HG02870 (cell line): ENCODE measurements around the gene SERPIND1.
"Not testable (repeated sequence)": the region's sequence is repeated elsewhere in the genome, so short reads cannot be mapped to it uniquely, and the experiment has no call there.

Experiments
- ATAC-seq: cut with Tn5 transposase; IDR thresholded peaks from one replicate; pipeline ENCODE4 v1.9.1; 2021; ENCODE audit warnings: mild to moderate bottlenecking, moderate library complexity; ENCODE audit not compliant: unreplicated experiment

SERPIND1 gene, protein sequence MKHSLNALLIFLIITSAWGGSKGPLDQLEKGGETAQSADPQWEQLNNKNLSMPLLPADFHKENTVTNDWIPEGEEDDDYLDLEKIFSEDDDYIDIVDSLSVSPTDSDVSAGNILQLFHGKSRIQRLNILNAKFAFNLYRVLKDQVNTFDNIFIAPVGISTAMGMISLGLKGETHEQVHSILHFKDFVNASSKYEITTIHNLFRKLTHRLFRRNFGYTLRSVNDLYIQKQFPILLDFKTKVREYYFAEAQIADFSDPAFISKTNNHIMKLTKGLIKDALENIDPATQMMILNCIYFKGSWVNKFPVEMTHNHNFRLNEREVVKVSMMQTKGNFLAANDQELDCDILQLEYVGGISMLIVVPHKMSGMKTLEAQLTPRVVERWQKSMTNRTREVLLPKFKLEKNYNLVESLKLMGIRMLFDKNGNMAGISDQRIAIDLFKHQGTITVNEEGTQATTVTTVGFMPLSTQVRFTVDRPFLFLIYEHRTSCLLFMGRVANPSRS

DNA sequence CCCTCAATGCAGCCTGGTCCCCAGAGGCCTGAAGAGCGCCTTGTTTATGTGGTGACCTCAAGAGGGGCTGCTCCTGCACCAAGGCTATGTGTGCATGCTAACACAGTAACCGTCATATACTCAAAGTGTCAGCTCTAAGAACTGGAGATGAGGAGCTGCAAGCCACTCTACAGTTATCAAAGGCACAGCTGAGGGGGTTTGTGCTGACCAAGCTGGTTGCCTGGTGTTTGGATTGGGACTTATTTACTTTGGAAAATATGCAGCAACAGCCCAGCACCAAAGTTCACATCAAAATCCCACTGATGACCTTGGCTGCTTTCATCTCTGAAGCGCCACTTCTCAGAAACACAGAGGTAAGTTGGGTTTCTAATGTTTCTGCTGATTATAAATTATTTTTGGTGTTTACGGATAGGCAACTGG, at the start of gene SERPIND1:
TSS of gene SERPIND1 (plus strand) at position 321 of the 420 bp plus-strand sequence. CDS start 5,200 bp downstream, outside the sequence.
- no peak for ATAC-seq

DNA sequence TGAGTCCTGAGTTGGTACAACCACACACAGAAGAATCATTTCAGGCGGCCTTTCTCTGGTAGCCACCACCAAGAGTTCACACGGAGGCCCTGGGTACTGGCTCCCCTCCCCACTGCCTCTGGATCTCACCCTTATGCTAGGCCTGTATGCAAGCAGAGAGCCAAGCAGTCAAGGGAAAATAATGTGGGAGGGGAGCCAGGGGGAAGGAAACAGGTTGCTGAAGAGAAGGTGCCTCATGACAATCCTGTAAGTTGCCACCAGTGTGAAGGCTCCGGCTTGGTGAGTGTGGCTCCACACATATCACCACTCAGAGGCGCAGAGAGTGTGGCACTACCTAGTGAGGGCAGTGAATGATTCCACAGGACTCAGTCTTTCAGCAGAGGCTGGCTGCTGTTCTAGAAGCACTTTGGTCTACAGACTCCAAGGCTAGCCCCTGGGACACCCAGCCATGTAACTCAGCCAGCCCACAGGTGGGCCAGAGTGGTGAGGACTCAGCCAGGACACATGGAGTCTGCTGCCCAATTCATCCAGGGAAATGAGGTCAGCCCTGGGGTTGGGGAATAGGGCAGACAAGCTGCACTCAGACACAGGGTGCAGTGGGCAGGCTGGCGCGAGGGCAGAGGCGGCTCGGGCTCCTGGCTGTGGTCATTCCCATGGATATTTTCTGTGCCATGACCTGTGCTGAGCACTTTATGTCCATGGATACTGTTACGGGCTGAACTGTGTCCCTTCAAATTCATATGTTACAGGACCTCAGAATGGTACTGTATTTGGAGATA, 49.0 kb upstream of the SERPIND1 start:
- no peak for ATAC-seq

DNA sequence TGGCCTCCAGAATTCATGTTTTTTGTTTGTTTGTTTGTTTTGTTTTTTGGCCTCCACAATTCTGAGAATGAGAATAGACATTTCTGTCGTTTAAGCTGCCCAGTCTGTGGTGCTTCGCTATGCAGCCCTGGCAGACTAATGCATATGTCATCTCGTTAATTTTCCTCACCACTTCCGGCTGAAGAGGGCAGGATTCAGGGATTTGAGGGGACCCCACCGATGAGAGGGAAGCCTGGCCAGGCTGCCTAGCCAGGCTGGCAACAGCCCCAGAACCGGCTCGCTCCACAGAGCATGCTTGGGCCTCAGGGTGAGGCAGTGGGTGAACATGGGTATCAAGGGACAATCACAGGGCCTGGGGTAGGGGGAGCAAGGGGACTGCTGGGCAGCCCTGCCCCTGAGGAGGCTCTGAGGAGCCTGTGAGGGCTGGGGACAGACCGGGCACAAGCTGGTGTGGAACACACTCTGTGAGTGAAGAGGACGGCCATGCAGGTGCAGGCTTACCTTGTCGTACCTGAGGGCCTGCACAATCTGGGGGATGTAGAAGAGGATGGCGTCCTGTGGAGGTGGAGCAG, 47.8 kb upstream of the SERPIND1 start:
- no peak for ATAC-seq

DNA sequence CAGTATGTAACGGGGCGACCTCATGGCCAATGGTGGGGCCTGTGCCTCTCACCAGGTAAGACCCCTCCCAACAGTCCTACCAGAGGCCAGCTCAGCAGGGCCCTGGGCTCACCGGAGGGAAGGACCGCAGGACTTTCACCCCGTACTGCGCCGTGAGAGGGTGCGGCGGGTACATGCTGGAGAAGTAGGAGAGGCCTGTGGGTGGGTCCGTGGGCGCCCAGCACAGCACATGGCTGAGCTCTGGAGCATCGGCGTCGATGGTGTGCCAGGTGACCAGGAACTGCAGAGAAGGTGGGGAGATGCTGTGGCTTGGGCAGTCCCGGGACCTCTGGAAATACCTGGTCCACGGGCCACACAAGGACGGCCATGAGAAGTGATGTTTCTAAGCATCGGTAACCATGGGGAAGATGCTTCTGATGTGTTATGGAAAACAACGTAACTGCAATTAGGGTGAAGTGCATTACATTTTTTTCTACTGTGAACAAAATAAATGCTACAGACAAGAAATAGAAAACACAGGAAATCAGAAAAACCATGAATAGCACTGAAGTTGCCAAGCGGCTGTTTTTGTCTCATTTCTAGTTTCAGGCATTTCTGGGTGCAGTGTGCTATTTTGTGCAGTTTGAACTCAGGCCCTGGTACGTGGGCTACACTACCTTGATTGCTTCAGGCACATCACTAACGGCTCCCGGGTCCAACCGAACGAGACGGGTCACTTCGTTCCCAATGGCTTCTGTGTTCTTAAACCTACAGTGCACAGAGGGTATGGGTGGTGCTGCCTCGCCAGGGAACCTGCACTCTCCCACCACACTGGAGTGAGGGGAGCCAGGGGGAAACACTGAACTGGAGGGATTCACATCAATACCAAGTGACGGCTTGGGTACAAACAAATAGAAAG, 46.5 kb upstream of the SERPIND1 start:
- no peak for ATAC-seq

DNA sequence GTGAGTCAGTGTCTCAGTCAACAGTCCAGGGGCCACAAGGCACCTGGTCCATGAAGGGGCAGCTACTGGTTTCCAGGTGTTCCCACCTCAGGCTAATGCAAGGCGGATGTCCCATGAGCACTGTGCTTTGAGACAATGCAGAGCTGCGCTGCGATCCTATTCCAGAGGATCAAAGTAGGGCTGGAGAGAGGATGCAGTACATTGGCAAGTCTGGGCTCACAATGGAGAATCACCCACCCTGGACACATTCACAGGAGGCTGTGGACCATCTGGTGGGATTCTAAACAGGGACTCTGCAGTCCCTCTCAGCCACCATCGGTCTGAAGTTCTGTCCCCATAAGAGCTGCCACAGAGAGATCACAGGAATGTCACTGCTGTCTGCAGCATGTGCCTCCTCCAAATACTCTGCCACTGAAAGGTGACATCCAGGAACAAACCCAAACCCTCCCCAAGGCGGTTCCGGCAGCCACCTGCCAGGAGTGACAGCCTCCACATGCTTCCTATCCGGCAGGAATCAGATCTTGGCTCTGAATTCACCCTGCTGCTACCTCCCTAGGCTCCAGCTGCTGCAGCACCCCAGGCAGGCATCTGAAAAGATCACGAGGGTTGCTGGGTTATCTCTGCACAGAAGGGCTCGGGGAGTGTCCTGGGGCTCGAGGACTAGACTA, 45.3 kb upstream of the SERPIND1 start:
- no peak for ATAC-seq

DNA sequence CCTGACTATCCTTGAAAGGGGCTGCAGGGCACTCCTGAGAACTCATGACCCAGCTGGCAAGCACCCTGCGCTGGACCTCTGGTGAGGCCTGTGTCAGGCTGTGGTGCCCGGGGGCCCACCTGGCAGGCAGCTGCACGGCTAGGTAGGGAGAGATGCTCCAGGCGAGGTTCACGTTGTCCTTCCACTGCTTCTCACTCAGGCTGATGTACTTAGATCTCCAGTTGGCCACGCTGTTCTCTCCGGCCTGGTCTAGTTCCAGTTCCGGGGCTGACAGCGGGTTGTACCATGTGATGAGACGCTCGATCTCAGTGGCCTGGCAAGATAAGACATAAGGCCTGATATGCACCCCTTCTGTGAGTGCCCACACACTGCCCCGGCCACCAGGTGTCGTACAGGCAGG, 44.7 kb upstream of the SERPIND1 start:
- no peak for ATAC-seq

DNA sequence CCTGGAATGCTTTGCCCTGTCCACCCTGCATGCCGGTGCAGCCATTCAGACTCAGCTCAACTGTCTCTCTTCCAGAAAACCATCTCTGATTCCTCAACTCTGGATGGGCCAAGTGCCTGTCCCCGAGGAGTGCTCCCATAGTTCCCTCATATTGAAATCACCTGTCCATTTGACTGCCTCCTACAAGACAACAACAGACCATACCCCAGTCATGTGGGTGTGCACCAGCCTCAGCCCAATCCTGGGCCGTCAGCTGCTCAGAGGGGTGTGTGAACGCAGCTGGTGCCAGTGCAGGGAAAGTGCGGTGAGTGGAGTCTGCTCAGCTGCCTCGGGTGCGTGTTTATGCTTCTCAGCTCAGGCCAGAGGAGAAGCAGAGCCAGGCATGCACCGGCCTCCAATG, 41.5 kb upstream of the SERPIND1 start:
- not testable (repeated sequence) for ATAC-seq

DNA sequence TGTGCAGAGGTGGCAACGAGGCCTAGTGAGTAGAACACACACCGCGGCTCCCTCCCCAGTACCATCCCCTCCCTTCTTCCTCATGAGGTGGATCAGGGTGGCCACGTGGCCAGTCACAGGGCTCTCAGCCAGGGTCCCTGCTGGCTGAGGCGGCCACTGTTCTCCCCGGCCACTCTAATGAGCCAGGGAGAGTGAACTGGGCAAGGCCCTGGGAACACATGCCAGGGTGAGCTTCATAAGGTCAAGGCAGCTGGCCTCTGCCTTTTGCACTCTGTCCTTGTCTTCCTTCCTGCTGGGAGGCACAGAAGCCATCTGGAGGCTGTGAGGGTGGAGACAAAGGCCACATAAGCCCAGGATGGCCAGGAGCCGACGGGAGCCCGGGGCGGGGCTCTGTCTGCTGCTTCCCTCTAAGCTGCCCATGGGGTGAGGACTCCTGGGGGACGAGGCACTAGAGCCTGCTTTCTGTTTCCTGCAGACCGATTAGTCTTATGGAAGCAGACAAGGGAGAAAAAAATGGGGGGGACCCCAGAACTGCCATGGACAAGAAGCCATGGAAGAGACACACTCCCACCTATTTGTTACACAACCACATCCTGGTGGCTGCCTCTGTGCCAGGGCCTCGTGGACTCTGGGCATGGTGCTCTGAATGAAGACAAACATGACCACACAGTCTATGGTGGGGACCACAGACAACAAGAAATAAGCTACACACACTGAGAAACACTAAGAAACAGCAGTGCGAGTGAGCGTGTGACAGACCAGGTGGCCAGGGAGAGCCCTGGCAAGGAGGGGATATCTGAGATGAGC, 38.4 kb upstream of the SERPIND1 start:
- ATAC-seq = not testable (repeated sequence)

DNA sequence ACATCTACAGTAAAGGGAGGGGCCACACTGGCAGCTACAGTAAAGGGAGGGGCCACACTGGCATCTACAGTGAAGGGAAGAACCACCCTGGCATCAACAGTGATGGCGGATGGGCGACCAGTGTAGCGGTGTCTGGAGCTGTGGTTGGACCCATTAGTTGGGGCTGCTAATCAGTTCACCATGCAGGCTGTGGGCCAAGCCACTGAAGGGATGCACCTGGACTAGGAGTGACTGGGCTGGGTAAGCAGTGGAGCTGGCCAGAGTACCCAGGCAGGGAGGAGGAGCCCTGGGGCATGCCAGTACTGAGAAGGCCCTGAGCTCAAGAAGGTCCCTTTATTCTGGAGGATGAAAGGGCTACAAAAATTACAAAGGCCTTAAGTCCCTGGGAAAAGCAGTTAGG, 37.0 kb upstream of the SERPIND1 start:
- ATAC-seq = not testable (repeated sequence)

DNA sequence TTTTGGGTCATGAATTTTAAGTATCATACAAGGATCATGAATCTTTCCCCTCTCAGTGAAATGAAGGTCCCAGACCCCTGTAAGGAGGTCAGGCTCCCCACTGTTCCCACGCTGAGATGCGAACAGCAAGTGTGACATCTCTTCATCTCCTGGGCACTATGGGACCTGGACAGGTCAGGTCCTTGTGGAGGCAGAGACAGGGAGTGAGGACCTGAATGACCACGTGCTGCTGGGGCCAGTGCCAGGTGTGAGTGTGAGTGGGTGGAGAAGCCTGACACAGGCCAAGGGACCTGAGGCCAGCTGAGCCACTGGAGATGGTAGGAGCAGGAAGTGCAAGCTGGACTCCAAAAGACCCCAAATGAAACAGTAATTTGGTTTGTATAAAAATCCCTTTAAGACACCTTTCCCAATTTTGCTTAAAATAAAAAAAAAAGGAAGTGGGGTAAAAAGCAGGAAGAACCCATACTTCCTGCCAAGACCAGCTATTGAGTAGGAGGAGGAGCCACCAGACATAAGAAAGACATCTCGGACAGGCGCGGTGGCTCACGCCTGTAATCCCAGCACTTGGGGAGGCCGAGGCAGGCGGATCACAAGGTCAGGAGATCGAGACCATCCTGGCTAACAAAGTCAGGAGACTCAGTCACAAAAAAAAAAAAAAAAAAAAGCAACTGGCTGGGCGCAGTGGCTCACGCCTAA, 35.4 kb upstream of the SERPIND1 start:
- no peak for ATAC-seq

DNA sequence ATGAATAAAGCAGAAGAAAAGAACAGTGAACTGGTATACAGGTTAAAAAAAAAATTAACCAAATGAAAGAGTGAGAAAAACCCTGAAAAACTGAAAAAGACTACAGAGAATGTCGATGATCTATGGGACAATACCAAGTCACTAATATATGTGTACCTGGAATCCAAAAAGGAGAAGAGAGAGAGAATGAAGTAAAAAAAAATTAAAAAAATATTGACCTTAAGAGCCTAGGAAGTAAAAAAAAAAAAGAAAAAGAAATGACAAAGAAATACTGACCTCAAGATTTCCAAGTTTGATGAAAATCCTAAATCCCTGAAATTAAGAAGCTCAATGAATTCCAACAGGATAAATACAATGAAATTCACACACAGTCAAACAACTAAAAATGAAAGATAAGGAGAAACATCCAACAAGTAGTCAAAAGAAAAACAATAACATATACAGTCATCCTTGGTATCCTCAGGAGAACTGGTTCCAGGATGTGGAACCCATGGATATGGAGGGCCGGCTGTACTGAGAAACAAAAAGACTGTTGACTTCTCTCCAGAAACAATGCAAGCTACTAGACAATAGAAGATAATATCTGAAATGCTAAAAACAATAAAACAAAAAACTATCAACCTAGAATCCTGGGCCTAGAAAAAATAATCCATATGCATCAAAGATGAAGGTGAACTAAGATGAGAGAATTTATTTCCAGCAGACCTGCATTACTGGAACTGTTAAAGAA, 33.5 kb upstream of the SERPIND1 start:
- no peak for ATAC-seq

DNA sequence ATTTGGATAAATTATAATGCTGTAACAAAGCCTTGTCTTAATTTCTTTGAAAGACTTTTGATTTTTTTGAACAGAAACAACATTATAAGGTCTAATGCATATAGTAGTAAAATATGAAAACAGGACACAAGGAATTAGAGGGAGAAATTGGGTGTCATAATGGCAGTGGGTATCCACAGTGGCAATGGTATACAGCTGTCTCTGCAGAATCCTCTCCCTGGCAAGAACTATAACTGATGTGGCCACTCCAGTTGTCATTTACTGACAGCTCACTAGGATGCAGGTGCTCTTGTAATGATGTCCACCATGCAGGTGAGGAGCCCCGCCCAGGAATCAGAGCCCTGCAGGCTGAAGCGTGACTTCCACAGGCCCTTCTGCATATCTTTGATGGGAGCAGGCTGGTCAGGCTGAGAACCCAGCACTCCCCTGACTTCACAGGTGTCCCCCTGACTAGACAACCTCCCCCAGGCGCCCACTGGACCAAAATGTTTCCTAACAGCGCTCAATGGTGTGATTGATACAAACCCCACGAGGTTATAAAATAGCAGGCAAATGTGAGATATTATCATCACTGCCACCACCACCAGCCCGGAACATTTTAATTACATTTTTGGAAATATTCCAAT, 32.8 kb upstream of the SERPIND1 start:
- no peak for ATAC-seq

DNA sequence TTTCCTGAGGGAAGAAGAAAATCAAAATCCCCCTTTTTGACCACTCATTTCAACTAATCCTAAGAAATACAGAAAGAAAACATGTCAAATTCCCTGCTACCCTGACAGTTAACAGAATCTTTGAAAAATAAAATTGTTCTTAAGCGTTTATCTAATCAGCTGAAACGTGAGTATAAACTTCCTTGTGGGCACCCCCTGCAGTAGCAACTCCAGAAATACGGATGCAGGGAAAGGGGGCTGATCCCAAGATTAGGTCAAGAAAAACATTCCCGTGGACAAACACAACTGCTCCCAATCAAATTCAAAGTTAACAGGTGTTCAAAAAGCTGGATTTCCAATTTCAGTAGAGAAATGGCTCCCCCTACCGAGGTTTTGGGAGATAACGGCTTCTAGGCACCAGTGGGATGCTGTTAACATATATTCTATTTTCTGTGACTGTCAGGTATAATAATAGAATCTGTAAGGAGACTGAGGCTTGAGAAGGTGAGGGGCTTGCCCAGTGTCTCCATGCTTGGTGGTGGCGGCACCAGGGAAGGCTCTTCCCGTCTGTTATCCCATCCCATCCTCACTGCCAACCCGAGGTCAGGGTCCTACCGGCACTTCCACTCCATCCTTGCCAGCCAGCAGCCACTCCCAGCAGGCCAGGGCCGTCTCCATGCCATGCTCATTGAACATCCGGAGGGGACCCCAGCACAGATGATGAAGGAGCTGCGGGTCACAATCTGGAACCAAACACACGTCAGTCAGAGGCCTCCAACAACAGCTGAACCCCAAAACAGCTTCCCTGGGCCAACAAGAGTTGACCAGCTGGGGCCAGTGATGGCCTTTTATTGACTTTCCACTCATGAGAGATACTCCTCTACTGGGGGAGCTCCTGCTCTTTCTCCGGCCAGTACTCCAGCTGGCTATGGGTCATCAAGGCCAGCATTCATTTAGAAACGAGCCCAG, 32.0 kb upstream of the SERPIND1 start:
- no peak for ATAC-seq

DNA sequence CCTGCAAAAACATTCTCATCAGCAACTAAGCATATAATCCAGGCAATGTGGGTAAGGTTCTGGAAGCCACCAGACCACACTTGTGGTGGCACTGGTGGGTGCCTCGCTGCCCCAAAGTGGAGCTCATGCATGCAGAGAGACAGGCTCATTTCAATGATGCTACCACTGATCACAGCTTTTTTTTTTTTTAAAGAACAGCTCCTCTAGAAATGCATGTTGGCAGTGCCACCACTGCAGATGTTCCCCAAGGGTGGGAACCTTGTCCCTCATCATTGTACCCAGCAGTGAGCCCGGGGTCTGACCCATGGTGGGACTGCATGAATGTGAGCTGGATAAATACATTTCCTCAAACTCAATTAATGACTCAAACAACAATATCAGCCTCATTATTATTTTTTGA, 31.1 kb upstream of the SERPIND1 start:
- ATAC-seq = no peak

DNA sequence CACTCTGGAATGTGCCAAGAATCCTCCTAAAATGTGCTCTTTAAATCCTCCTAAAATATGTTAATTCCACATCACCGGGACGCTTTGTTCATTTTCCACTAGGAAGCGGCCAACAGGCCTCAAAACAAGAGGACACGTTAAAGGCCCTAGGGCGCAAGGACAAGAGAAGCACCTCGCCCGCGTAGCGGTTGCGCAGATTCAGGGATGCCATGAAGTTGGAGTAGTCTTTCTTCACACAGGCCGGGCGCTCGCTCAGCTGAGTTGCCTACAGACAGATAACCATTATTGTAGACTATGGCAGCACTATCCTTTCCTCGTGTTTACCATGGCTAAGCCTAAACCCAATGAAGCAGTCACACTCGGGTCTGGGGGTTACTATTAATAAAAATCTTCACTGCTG, 29.5 kb upstream of the SERPIND1 start:
- no peak for ATAC-seq

DNA sequence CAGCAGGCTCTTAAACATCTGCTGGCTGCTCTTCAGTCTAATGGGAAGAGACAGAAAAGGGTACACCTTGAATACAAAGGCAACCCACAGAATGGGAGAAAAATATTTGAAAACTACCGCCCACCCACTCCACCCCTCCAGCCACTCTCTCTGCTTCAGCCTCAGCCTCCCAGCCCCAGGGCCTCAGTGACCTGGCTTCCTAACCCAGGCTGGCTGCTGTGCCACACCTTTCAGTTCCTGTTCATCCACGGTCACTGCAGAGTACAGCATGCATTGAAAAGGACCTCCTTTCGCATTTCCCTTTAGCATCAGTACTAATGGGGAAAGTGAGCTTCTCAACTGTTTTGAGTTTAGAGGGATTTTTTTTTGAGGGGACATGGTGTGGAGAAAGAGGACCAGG, 28.8 kb upstream of the SERPIND1 start:
- ATAC-seq = no peak
